OCI-LY1 (cell line): ENCODE results near the gene FAM234B.

ENCODE experiments used
- CTCF ChIP-seq: fragments of 200-600 bp; sonication (generic), shearing (Covaris generic); IDR thresholded peaks from 2 replicates; pipeline ENCODE4 v1.5.1; 2017; ENCODE audit warnings: mild to moderate bottlenecking, antibody characterized with exemption, low read length, moderate library complexity, mixed read lengths
- EZH2 ChIP-seq: fragments of 200-600 bp; sonication (generic), shearing (Covaris generic); IDR thresholded peaks from 2 replicates; pipeline ENCODE4 v1.8.0; 2017; ENCODE audit warnings: borderline replicate concordance, mixed run types, mild to moderate bottlenecking, antibody characterized with exemption, low read length, moderate library complexity, mixed read lengths

GRCh38 chr12:13046964-13047363 lies 2.8 kb downstream of the FAM234B start:
- no peak for TF ChIP-seq CTCF
- TF ChIP-seq EZH2: no peak
